Breast epithelium (tissue), 4 donors: Measurements from ENCODE around the gene IFT27. TPM values are rescaled to one million over a fixed set of nuclear protein-coding genes. Genes with fewer than 3 reads are reported as not detected.
A peak's percentile ranks its signal among the peaks of the same experiment; 100 is the strongest.
"Not testable (repeated sequence)": the region's sequence is repeated elsewhere in the genome, so short reads cannot be mapped to it uniquely, and the experiment has no call there.

Experiments
- DNase-seq, 2 donors: peaks; one replicate each; pipeline ENCODE4 v3.0.0-alpha.2; 2019; ENCODE audit warnings: low spot score in 2 of 2
- H3K27ac ChIP-seq, 2 donors: fragments of 200-600 bp; sonication (generic) in 1 of 2; one replicate each; pipeline ENCODE4 v1.5.1; 2016 to 2019; ENCODE audit warnings: mild to moderate bottlenecking in 1 of 2
- H3K27me3 ChIP-seq, 2 donors: fragments of 200-600 bp; sonication (generic) in 1 of 2; one replicate each; pipeline versions ENCODE4 v1.5.1 to v1.6.0; 2017 to 2019; ENCODE audit warnings: control low read depth in 1 of 2, mild to moderate bottlenecking in 1 of 2
- H3K36me3 ChIP-seq: fragments of 200-600 bp; one replicate; pipeline ENCODE4 v1.5.1; 2019
- H3K4me1 ChIP-seq, 2 donors: fragments of 200-600 bp; sonication (generic); one replicate each; pipeline ENCODE4 v1.5.1; 2016 to 2019; ENCODE audit warnings: control low read depth in 1 of 2
- H3K4me3 ChIP-seq, 3 donors: fragments of 200-600 bp; sonication (generic); 1 replicate in 2 of 3; 2 replicates in 1 of 3; pipeline ENCODE4 v1.5.1; 2016 to 2019; ENCODE audit warnings: mild to moderate bottlenecking in 3 of 3, moderate library complexity in 2 of 3
- H3K9me3 ChIP-seq, 2 donors: fragments of 200-600 bp; sonication (generic) in 1 of 2; one replicate each; pipeline ENCODE4 v1.5.1; 2016 to 2019; ENCODE audit warnings: control low read depth in 1 of 2
- POLR2A ChIP-seq: fragments of 450-650 bp; IDR thresholded peaks from one replicate; pipeline ENCODE4 v1.6.1; 2016; ENCODE audit warnings: antibody characterized with exemption, mild to moderate bottlenecking, moderate library complexity
- POLR2AphosphoS5 ChIP-seq, 3 donors: sonication (generic); formaldehyde crosslinking; IDR thresholded peaks; one replicate each; pipeline ENCODE4 v1.6.1; 2017; ENCODE audit warnings: antibody characterized with exemption in 3 of 3
- intact Hi-C: fragments of 100-400 bp; cut with DNase I; formaldehyde crosslinking; loops from one replicate; pipeline ENCODE4 v1.15.1; 2023; ENCODE audit warnings: low total_unique reads
- total RNA-seq, 3 donors: library from RNA; depleted of rRNA; stranded (reverse); fragments of >200 nt; gene quantifications; one replicate each; pipeline ENCODE4 v1.1.0, GENCODE V29; 2016
- TF ChIP-seq, protein P1 (sequence below), 3 donors: fragments of 450-650 bp; IDR thresholded peaks; one replicate each; pipeline ENCODE4 v1.5.1; 2016 to 2017; ENCODE audit warnings: antibody characterized with exemption in 3 of 3, mild to moderate bottlenecking in 3 of 3, moderate library complexity in 3 of 3

The IFT27 gene
- total RNA-seq, 3 donors from 2014 or later = 19.0 to 23.7 (median 20.6) TPM

DNA sequence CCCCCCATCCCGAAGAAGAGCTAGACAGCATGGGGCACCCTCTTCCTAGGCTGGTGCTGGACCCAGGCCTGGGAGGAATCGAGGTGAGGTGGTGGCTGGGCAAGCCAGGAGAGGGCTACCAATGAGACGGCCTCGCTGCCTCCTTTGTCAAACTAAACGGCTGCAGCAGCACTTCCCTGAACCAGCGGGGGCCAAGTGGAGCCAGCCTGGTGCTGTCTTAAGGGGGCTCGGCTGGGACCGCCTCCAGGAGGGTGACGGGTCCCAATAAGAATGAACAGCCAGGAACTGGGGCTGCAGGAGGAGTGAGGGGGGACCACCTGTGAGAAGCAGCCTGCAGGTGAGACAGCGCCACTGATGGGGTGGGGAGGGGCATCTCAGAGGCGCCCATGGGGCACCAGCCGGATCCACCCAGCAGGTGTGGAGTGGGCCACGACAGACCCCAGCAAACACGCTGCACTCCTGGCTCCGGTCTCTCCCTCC lies 17.1 kb downstream of the IFT27 start:
- H3K36me3 ChIP-seq = no peaks in the 10 kb centered on the region
- DNase-seq = peak in 1 of 2 donors; percentile 48
- intact Hi-C loops = no loop called here

DNA sequence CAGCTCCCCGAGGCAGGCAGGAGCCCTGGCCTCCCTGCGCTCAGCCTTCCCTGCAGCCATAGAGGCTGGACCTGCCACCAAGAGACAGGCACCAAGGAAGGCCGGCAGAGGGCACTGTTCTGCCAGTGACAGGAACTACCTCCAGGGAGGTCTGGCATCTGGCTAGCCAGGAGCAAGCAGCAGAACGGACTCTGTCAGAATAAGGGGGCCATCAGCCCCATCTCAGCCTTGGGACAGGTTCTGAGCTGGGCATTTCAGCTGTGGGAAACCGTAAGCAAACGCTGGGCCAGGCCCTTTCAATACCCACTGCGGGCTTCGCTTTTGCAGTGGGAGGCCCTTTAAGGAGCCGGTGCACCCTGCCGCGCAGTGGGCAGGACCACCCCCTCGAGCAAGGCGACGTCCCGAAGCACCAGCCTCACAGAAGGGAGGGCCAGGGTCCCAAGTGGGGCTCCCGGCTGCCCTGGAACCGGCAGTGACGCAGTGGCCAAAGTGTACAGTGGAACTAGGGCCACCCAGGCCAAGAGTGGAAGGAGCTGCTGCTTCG lies 18.2 kb downstream of the IFT27 start:
- Histone ChIP-seq H3K36me3 (no peaks in the 10 kb centered on the region), H3K9me3 (no peaks in the 10 kb centered on the region), H3K4me1 (no peaks in the 10 kb centered on the region), H3K27me3 (peaks cover 0 to 34% of the 10 kb centered on the region in 2 donors), H3K4me3 (no peak overlapping the region), H3K27ac (no peak overlapping the region)
- DNase-seq = peak; percentile 74 to 77
- intact Hi-C loops = no loop called here
- TF ChIP-seq POLR2A (no peak), POLR2AphosphoS5 (IDR thresholded peaks at IDR 0.05) (no peak)
- TF ChIP-seq, protein P1, sequence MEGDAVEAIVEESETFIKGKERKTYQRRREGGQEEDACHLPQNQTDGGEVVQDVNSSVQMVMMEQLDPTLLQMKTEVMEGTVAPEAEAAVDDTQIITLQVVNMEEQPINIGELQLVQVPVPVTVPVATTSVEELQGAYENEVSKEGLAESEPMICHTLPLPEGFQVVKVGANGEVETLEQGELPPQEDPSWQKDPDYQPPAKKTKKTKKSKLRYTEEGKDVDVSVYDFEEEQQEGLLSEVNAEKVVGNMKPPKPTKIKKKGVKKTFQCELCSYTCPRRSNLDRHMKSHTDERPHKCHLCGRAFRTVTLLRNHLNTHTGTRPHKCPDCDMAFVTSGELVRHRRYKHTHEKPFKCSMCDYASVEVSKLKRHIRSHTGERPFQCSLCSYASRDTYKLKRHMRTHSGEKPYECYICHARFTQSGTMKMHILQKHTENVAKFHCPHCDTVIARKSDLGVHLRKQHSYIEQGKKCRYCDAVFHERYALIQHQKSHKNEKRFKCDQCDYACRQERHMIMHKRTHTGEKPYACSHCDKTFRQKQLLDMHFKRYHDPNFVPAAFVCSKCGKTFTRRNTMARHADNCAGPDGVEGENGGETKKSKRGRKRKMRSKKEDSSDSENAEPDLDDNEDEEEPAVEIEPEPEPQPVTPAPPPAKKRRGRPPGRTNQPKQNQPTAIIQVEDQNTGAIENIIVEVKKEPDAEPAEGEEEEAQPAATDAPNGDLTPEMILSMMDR (IDR thresholded peaks at IDR 0.05) = peak in 2 of 3 donors; percentile 42 to 58

More for the DNA sequence above, 17.1 kb downstream of the IFT27 start:
- H3K4me1 ChIP-seq = no peaks in the 10 kb centered on the region
- H3K9me3 ChIP-seq = no peaks in the 10 kb centered on the region
- H3K4me3 ChIP-seq = no peak overlapping the region
- H3K27ac ChIP-seq = no peak overlapping the region
- H3K27me3 ChIP-seq = peaks cover 0 to 23% of the 10 kb centered on the region in 2 donors
- TF ChIP-seq POLR2AphosphoS5 (IDR thresholded peaks at IDR 0.05) (no peak), POLR2A (no peak)
- TF ChIP-seq, protein P1 (IDR thresholded peaks at IDR 0.05) = no peak

DNA sequence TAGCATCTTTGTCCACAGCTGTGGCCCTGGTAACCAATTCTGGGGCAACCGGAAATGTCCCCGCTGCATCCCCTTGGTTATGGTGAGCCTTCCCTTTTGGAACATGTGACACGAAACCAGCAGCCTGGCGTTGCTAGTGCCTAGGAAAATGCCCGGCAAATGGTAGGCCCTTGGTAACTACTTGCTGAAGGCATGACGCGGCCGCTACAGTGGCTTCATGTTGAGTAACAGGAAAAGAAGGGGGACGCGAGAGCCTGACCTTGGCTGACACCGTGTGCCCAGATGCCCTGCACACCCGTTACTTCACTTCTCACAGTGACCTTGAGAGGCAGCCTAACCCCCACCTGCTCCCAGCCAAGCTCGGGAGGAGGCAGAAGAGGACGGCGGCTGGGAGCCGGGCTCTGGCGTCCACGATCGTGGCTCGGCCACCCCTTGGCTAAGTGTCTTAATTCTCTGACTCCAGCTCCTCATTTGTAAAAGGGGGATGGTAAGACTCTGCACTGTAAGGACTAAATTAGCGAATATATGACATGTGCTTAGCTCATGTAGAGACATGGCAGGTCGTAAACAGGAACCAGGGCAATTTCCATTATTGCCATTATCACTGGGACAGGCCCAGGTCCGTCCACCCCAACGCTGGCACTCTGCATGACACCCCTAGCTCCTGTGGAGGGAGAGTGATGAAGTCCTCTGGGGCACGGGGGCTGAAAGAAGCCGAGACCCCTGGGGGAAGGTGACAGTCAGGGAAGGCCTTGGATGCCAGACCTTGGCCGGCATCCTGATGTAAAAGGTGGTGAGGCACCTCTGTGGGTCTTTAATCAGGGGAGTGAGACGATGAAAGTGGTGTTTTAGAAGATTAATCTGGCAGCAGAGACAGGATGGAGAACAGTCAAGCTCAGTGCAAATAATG lies 18.9 kb downstream of the IFT27 start:
- H3K4me3 ChIP-seq = no peak overlapping the region
- DNase-seq = peak in 1 of 2 donors; percentile 34
- no peaks in the 10 kb centered on the region for H3K36me3 ChIP-seq
- TF ChIP-seq, protein P1 (IDR thresholded peaks at IDR 0.05) = no peak
- TF ChIP-seq POLR2A = no peak
- H3K4me1 ChIP-seq = no peaks in the 10 kb centered on the region
- no peaks in the 10 kb centered on the region for H3K9me3 ChIP-seq
- peaks cover 0 to 41% of the 10 kb centered on the region in 2 donors for H3K27me3 ChIP-seq
- intact Hi-C loops = no loop called here
- no peak overlapping the region for H3K27ac ChIP-seq

DNA sequence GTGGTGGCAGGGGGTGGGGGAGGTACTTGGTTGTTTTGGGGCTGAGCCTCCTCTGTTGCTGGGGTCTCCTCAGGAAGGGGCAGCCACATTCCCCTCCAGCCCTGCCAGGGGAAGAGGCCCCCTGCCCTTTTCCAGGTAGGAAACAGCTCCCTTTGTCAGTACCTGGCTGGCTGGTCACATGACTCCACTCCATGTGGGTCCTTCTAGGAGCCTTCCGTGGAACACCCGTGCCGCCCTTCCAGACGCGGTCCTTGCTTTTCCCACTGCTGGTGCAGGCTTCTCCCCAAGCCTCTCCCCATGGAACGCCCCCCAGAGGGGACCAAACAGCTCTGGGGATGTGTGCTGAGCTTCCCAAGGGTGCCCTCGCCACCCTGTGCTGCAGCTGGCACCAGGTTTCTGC lies 19.9 kb downstream of the IFT27 start:
- no peak overlapping the region for H3K4me3 ChIP-seq
- TF ChIP-seq POLR2A (no peak), POLR2AphosphoS5 (IDR thresholded peaks at IDR 0.05) (no peak)
- TF ChIP-seq, protein P1 (IDR thresholded peaks at IDR 0.05) = no peak
- no peaks in the 10 kb centered on the region for H3K4me1 ChIP-seq
- H3K27me3 ChIP-seq = peaks cover 0 to 41% of the 10 kb centered on the region in 2 donors
- intact Hi-C loops = no loop called here
- no peak overlapping the region for H3K27ac ChIP-seq
- peak in 1 of 2 donors; percentile 30 for DNase-seq
- H3K36me3 ChIP-seq = no peaks in the 10 kb centered on the region
- no peaks in the 10 kb centered on the region for H3K9me3 ChIP-seq

DNA sequence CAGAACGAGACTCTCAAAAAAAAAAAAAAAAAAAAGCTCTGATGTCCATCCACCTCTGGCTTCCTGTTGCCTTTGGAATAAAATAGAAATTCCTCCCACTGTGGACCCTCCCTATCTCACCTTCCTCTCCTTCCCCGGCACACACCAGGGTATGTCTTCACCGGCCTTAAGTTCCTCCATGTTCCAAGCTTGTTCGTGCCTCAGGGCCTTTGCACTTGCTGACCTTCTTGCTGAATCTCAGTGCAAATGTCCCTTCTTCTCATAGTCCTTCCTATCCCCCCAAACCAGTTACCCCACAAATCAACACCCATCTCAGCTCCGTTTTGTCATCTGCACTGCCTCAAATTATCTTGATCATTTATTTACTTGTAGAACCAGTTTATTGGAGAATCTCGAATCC lies 20.6 kb downstream of the IFT27 start:
- Histone ChIP-seq H3K36me3 (no peaks in the 10 kb centered on the region), H3K27ac (no peak overlapping the region), H3K4me3 (no peak overlapping the region), H3K9me3 (no peaks in the 10 kb centered on the region), H3K27me3 (peaks cover 0 to 41% of the 10 kb centered on the region in 2 donors), H3K4me1 (no peaks in the 10 kb centered on the region)
- intact Hi-C loops = no loop called here
- TF ChIP-seq POLR2AphosphoS5 (IDR thresholded peaks at IDR 0.05) (no peak), POLR2A (no peak)
- TF ChIP-seq, protein P1 (IDR thresholded peaks at IDR 0.05) = no peak
- DNase-seq = peak in 1 of 2 donors; percentile 7

DNA sequence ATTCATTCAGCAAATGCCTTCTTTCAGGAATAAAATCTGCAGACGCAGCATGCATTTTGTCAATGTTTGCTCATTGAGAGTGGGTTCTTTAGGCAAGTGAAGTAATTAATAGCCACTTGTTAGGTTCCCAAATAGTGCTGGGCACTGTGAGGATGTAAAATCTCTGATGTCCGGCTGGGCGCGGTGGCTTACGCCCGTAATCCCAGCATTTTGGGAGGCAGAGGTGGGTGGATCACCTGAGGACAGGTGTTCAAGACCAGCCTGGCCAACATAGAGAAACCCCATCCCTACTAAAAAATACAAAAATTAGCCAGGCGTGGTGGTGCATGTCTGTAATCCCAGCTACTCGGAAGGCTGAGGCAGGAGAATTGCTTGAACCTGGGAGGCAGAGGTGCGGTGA lies 21.0 kb downstream of the IFT27 start:
- H3K27ac ChIP-seq = not testable (repeated sequence)

More for the DNA sequence above, 21.0 kb downstream of the IFT27 start:
- H3K4me3 ChIP-seq, H3K4me1 ChIP-seq, intact Hi-C loops, H3K36me3 ChIP-seq, H3K9me3 ChIP-seq: not testable (repeated sequence)
- peak in 1 of 2 donors; percentile 20 for DNase-seq
- H3K27me3 ChIP-seq = peaks cover 0 to 41% of the 10 kb centered on the region in 2 donors
